ENCODE results near the gene YPEL2.

GRCh38 chr17:59345476-59345875, 14.0 kb downstream of the YPEL2 start:
- no peak for TF ChIP-seq CTCF (IDR thresholded peaks at IDR 0.05)
- no peak for TF ChIP-seq POLR2A (IDR thresholded peaks at IDR 0.05)
